Fibroblast of lung (primary cell): ENCODE data around the gene BRD1. TPM values are rescaled to one million over a fixed set of nuclear protein-coding genes. Genes with fewer than 3 reads are reported as not detected.
A peak's percentile ranks its signal among the peaks of the same experiment; 100 is the strongest.

Source experiments
- DNase-seq, 2 donors: peaks; one replicate each; pipeline versions ENCODE4 v3.0.0 to v3.0.0-alpha.2; 2010; ENCODE audit warnings: low read depth in 2 of 2
- H2AFZ ChIP-seq: 2 replicates; pipeline ENCODE4 v1.5.1; 2012; ENCODE audit warnings: low read length, control low read depth, inconsistent platforms
- H3K27ac ChIP-seq: 2 replicates; pipeline ENCODE4 v1.5.1; 2011; ENCODE audit warnings: low read length, control low read depth; ENCODE audit not compliant: insufficient read depth
- H3K27me3 ChIP-seq: 2 replicates; pipeline ENCODE4 v1.5.1; 2011; ENCODE audit warnings: mild to moderate bottlenecking, low read length; ENCODE audit not compliant: control insufficient read depth, insufficient read depth
- H3K36me3 ChIP-seq: 2 replicates; pipeline ENCODE4 v1.5.1; 2011; ENCODE audit warnings: low read length; ENCODE audit not compliant: control insufficient read depth, insufficient read depth
- H3K4me1 ChIP-seq: 2 replicates; pipeline ENCODE4 v1.5.1; 2011; ENCODE audit warnings: low read length; ENCODE audit not compliant: control insufficient read depth, insufficient read depth; ENCODE audit errors: extremely low read depth
- H3K4me2 ChIP-seq: 2 replicates; pipeline ENCODE4 v1.5.1; 2011; ENCODE audit warnings: low read length, control low read depth; ENCODE audit not compliant: insufficient read depth; ENCODE audit errors: extremely low read depth
- H3K4me3 ChIP-seq, 4 experiments: fragments of 200-600 bp in 1 of 4; sonication (generic) in 1 of 4; replicated peaks in 1 of 4; 2 replicates each; pipeline ENCODE4 v1.5.1; 2011 to 2016; ENCODE audit warnings: low read length in 4 of 4, low read depth in 3 of 4, mild to moderate bottlenecking in 3 of 4, control low read depth in 2 of 4, inconsistent platforms in 1 of 4, mixed read lengths in 1 of 4; ENCODE audit not compliant: insufficient read depth in 1 of 4; ENCODE audit errors: control extremely low read depth in 1 of 4
- H3K79me2 ChIP-seq: 2 replicates; pipeline ENCODE4 v1.5.1; 2012; ENCODE audit warnings: mild to moderate bottlenecking, low read length, inconsistent platforms; ENCODE audit not compliant: control insufficient read depth, insufficient read depth
- H3K9ac ChIP-seq: 2 replicates; pipeline ENCODE4 v1.5.1; 2011; ENCODE audit warnings: mild to moderate bottlenecking, low read length, control low read depth; ENCODE audit not compliant: insufficient read depth
- H3K9me3 ChIP-seq: 2 replicates; pipeline ENCODE4 v1.5.1; 2012; ENCODE audit warnings: low read depth, low read length; ENCODE audit not compliant: control insufficient read depth, insufficient read depth
- H4K20me1 ChIP-seq: 2 replicates; pipeline ENCODE4 v1.5.1; 2011; ENCODE audit warnings: low read length; ENCODE audit not compliant: control insufficient read depth, insufficient read depth; ENCODE audit errors: extremely low read depth
- EZH2 ChIP-seq: IDR thresholded peaks from 2 replicates; pipeline ENCODE4 v1.5.1; 2012; ENCODE audit warnings: low read length, control low read depth, mild to moderate bottlenecking; ENCODE audit errors: missing control alignments
- polyA plus RNA-seq, 2 donors: library from polyadenylated mRNA; depleted of rRNA in 1 of 2; stranded (reverse) in 1 of 2; unstranded in 1 of 2; fragments of >200 nt; gene quantifications; 2 replicates each; pipeline ENCODE4 v1.2.1, GENCODE V29; 2011 to 2012; ENCODE audit warnings: missing spikeins in 1 of 2
- total RNA-seq: library from RNA; depleted of rRNA; stranded (reverse); fragments of >200 nt; gene quantifications from 2 replicates; pipeline ENCODE4 v1.2.1, GENCODE V29; 2014
- TF ChIP-seq, protein P1 (sequence below), 2 donors: IDR thresholded peaks in 1 of 2; conservative IDR thresholded peaks in 1 of 2; 1 replicate in 1 of 2; 2 replicates in 1 of 2; pipeline ENCODE4 v1.5.1; 2011 to 2012; ENCODE audit warnings: low read length in 2 of 2, control low read depth in 1 of 2, inconsistent platforms in 1 of 2, low read depth in 1 of 2, mild to moderate bottlenecking in 1 of 2

Gene BRD1
- total and polyA plus RNA-seq, 2 donors (not counting 1 experiment from before 2014, with no cell fraction given), result 4.3 to 26.6 TPM

DNA sequence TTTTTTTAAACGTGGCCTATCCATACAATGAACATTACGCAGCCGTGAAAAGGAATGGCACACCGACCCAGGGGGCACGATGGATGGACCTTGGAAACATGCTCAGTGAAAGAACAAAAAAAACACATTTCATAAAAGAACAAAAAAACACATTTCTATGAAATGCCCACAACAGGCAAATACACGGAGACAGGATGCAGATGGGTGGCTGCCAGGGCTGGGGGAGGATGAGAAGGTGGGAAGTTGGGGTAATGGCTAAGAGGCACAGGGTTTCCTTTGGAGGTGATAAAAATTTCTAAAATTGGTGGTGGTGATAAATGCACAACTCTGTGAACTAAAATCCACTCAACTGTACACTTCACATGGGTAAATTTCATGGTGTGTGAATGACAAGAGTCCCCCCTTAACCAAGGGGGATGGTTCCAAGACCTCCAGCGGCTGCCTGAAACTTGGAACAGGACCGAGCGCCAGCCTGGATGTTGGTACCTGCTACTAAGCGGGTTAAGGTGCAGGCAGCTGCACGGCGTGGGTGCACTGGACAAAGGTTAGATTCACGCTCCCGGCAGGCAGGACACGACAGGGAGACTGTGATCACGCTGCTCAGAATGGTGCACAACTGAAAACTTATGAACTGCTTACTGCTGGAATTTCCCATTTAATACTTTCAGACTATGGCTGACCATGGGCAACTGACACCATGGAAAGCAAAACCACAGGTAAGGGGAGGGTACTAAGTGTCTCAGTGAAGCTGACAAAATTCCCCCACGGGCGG is 16.5 kb downstream of the BRD1 start:
- no peak overlapping the region for H3K9ac ChIP-seq
- H3K36me3 ChIP-seq, result peaks cover 3% of the 10 kb centered on the region
- H4K20me1 ChIP-seq, result no peaks in the 10 kb centered on the region
- H3K9me3 ChIP-seq, result no peaks in the 10 kb centered on the region
- no peaks in the 10 kb centered on the region for H3K27me3 ChIP-seq
- no peak overlapping the region for H3K27ac ChIP-seq
- no peak overlapping the region for H3K4me3 ChIP-seq
- TF ChIP-seq EZH2, result no peak
- TF ChIP-seq, protein P1, sequence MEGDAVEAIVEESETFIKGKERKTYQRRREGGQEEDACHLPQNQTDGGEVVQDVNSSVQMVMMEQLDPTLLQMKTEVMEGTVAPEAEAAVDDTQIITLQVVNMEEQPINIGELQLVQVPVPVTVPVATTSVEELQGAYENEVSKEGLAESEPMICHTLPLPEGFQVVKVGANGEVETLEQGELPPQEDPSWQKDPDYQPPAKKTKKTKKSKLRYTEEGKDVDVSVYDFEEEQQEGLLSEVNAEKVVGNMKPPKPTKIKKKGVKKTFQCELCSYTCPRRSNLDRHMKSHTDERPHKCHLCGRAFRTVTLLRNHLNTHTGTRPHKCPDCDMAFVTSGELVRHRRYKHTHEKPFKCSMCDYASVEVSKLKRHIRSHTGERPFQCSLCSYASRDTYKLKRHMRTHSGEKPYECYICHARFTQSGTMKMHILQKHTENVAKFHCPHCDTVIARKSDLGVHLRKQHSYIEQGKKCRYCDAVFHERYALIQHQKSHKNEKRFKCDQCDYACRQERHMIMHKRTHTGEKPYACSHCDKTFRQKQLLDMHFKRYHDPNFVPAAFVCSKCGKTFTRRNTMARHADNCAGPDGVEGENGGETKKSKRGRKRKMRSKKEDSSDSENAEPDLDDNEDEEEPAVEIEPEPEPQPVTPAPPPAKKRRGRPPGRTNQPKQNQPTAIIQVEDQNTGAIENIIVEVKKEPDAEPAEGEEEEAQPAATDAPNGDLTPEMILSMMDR (conservative IDR thresholded peaks at IDR 0.05 in 1 of 2, IDR thresholded peaks at IDR 0.05 in 1 of 2; ENCODE audit: low read depth in 1 of 2, low read length in 2 of 2), result no peak
- DNase-seq, result no peak
- peaks cover 93% of the 10 kb centered on the region for H3K79me2 ChIP-seq
- no peak overlapping the region for H2AFZ ChIP-seq
- no peak overlapping the region for H3K4me2 ChIP-seq
- H3K4me1 ChIP-seq, result peaks cover 4% of the 10 kb centered on the region

- no peak overlapping the region for H2AFZ ChIP-seq
- H3K36me3 ChIP-seq, result peaks cover 3% of the 10 kb centered on the region
- H3K9ac ChIP-seq, result no peak overlapping the region
- H3K79me2 ChIP-seq, result peaks cover 92% of the 10 kb centered on the region
- no peaks in the 10 kb centered on the region for H3K9me3 ChIP-seq
- peaks cover 4% of the 10 kb centered on the region for H3K4me1 ChIP-seq
- no peaks in the 10 kb centered on the region for H3K27me3 ChIP-seq
- no peak overlapping the region for H3K4me2 ChIP-seq
- H4K20me1 ChIP-seq, result no peaks in the 10 kb centered on the region
- peak in 1 of 2 donors; percentile 39 for DNase-seq
- no peak for TF ChIP-seq EZH2
- TF ChIP-seq, protein P1 (conservative IDR thresholded peaks at IDR 0.05 in 1 of 2, IDR thresholded peaks at IDR 0.05 in 1 of 2; ENCODE audit: low read depth in 1 of 2, low read length in 2 of 2), result no peak
- no peak overlapping the region for H3K27ac ChIP-seq
- no peak overlapping the region for H3K4me3 ChIP-seq
These were observed 17.2 kb downstream of the BRD1 start for GRCh38 chr22:49810363-49811019.
